RWPE2 (cell line): ENCODE measurements around the gene RPP30.

Experiments
- ATAC-seq: fragments of 200-7000 bp; cut with Tn5 transposase; 3 replicates; pipeline ENCODE4 v1.9.1; 2021; ENCODE audit warnings: low read depth
- DNase-seq: peaks from one replicate; pipeline ENCODE4 v3.0.0-alpha.2; 2020; ENCODE audit warnings: low spot score
- H3K27ac ChIP-seq: fragments of 450-650 bp; 2 replicates; pipeline ENCODE4 v1.5.1; 2017; ENCODE audit warnings: mild to moderate bottlenecking; ENCODE audit not compliant: poor library complexity, severe bottlenecking
- H3K27me3 ChIP-seq: fragments of 250-450 bp; sonication (Bioruptor Pico); 2 replicates; pipeline ENCODE4 v1.5.1; 2021; ENCODE audit warnings: mild to moderate bottlenecking, moderate library complexity; ENCODE audit not compliant: insufficient read depth, poor library complexity, severe bottlenecking
- H3K36me3 ChIP-seq: fragments of 250-450 bp; sonication (Bioruptor Pico); 2 replicates; pipeline ENCODE4 v1.5.1; 2020; ENCODE audit warnings: low read depth, mild to moderate bottlenecking, moderate library complexity
- H3K4me1 ChIP-seq: fragments of 250-450 bp; sonication (Bioruptor Pico); 2 replicates; pipeline ENCODE4 v1.5.1; 2021; ENCODE audit warnings: mild to moderate bottlenecking, moderate library complexity; ENCODE audit not compliant: insufficient read depth, poor library complexity, severe bottlenecking
- H3K4me3 ChIP-seq: fragments of 250-450 bp; sonication (Bioruptor Pico); 2 replicates; pipeline ENCODE4 v1.5.1; 2021; ENCODE audit warnings: mild to moderate bottlenecking, moderate library complexity; ENCODE audit not compliant: severe bottlenecking
- H3K9me3 ChIP-seq: fragments of 250-450 bp; sonication (Bioruptor Pico); 2 replicates; pipeline ENCODE4 v1.5.1; 2021; ENCODE audit warnings: mild to moderate bottlenecking, moderate library complexity; ENCODE audit not compliant: severe bottlenecking
- TF ChIP-seq, protein P1 (sequence below): fragments of 450-650 bp; IDR thresholded peaks from one replicate; pipeline ENCODE4 v1.5.1; 2017; ENCODE audit warnings: mild to moderate bottlenecking, moderate library complexity; ENCODE audit not compliant: poor library complexity, severe bottlenecking

Gene RPP30

DNA sequence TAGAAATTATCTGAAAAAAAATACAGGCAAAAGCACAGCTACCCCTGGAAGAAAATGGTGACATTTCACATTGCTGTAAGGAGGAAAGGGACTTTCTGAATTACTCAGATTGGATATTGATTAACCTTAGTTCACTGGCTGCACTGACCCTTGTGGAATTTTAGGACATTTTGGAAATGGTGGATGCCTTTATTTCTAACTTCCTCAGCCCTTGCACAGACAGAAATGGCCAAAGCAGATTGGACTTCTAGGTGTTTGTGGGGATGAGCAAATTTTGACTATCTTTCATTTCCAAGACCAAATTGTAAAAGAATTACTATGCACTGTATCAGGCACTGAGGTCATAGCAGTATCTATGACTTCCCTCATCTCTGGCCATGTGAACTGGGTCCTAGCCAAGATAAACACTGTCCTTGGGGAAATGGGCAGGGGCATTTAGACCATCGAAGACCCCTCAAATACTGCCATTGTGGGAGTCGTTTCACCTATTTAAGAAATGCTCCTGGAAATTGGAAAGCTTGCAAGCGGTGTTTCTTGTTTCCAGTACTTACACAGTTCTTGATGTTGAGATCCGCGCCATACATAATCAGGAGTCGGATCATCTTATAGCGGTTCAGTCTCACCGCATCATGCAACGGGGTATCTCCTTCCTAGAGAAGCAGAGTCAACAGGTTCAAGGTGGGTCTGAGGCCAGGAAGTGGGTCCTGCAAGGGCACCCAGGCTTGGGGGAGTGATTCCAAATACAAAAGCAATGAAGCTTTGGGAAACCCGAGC lies 43.4 kb downstream of the RPP30 start:
- peaks cover 6% of the 10 kb centered on the region for H3K4me1 ChIP-seq
- TF ChIP-seq, protein P1, sequence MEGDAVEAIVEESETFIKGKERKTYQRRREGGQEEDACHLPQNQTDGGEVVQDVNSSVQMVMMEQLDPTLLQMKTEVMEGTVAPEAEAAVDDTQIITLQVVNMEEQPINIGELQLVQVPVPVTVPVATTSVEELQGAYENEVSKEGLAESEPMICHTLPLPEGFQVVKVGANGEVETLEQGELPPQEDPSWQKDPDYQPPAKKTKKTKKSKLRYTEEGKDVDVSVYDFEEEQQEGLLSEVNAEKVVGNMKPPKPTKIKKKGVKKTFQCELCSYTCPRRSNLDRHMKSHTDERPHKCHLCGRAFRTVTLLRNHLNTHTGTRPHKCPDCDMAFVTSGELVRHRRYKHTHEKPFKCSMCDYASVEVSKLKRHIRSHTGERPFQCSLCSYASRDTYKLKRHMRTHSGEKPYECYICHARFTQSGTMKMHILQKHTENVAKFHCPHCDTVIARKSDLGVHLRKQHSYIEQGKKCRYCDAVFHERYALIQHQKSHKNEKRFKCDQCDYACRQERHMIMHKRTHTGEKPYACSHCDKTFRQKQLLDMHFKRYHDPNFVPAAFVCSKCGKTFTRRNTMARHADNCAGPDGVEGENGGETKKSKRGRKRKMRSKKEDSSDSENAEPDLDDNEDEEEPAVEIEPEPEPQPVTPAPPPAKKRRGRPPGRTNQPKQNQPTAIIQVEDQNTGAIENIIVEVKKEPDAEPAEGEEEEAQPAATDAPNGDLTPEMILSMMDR, result no peak
- no peaks in the 10 kb centered on the region for H3K27me3 ChIP-seq
- H3K4me3 ChIP-seq, result no peak overlapping the region
- DNase-seq, result no peak
- no peaks in the 10 kb centered on the region for H3K36me3 ChIP-seq
- no peak for ATAC-seq
- no peaks in the 10 kb centered on the region for H3K9me3 ChIP-seq
- no peak overlapping the region for H3K27ac ChIP-seq

DNA sequence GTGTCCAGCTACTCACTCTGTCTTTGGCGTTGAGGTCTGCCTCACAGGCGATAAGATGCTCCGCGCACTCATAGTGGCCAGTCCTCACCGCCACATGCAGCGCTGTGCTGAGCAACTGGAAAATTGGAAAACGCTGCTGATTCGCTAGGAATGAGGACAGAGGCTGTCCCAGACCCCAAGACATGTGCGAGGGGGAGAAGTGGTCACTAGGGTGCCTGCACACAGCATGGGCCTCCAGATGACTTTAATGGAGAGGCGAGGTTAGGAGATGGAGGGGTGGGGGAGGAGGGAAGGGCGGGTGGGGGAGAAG lies 43.9 kb downstream of the RPP30 start:
- Histone ChIP-seq H3K27me3 (no peaks in the 10 kb centered on the region), H3K4me3 (no peak overlapping the region), H3K36me3 (no peaks in the 10 kb centered on the region), H3K4me1 (peaks cover 9% of the 10 kb centered on the region), H3K27ac (no peak overlapping the region), H3K9me3 (no peaks in the 10 kb centered on the region)
- no peak for DNase-seq
- ATAC-seq, result no peak
- TF ChIP-seq, protein P1, result no peak

DNA sequence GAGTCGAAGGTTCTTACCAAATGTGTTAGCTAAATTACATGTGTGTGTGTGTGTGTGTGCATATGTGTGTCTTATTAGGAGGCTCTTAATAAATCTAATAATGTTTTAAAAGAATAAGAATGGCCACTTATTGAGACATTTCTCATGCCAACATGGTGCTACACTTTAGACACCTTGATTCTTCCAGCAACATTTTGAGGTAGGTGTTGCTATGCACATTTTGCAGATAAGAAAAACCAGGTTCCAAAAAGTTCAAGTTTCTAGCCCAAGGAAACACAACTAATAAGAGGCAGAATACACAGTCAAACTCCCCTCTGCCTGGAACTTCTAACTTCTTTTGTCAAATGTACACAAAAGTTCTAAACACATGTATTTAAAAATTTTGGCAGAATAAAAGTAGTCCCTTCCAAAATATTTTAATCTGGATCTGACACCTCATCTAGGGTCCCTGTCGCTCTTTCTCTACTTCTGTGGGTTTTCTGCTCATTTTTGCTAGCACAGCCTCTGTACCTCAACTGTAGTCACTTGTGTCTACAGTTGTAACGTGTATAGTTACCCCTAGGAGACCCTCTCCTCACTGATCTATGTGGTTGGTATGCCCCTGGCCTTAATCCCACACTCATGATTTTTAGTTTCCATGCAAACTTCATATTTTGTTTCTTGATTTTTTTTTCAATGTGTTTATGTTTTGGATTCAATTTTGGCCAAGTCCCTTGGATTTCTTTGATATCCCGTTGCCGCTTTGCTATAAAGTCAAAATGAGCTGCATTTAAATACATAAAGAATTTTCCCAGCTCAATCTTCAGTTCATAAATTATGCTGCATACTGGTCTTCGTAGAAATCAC lies 44.8 kb downstream of the RPP30 start:
- H3K9me3 ChIP-seq, result no peaks in the 10 kb centered on the region
- H3K36me3 ChIP-seq, result no peaks in the 10 kb centered on the region
- TF ChIP-seq, protein P1, result no peak
- no peak for ATAC-seq
- DNase-seq, result no peak
- H3K27ac ChIP-seq, result no peak overlapping the region
- H3K27me3 ChIP-seq, result no peaks in the 10 kb centered on the region
- H3K4me1 ChIP-seq, result peaks cover 16% of the 10 kb centered on the region
- H3K4me3 ChIP-seq, result no peak overlapping the region

DNA sequence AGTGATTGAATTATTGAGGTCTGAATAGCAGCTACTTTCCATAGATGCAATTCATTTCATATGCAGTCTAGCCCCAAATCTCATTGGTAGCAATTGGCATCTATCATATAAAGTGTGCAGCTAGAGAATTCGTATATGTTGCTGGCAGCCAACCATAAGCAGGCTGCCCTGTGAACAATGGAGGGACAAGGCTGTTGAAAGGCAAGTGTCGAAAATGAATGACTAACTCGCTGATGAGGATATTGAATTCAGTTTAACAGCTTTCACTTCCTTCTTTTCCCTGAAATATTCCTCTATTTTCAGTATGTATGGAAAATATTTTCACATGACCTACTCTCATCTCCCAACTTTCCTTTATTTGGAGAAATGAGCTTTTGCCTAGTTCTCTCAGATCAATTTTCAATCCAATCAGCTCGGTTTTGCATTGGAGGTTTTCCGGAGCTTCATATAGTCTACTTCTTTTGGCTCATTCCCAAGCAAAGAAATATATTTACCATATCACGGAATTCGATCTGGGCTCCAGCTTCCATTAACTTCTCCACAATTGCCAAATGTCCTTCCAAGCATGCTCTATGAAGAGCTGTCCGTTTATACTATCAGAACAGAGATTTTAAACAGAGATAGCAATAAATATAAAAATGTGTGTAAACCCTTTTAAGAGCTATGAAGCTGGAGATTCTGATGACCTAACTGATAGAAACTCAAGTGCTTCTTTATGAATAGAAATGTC lies 45.6 kb downstream of the RPP30 start:
- Histone ChIP-seq H3K27ac (no peak overlapping the region), H3K4me3 (no peak overlapping the region), H3K9me3 (no peaks in the 10 kb centered on the region), H3K27me3 (no peaks in the 10 kb centered on the region), H3K36me3 (no peaks in the 10 kb centered on the region), H3K4me1 (peaks cover 15% of the 10 kb centered on the region)
- TF ChIP-seq, protein P1, result no peak
- ATAC-seq, result no peak
- DNase-seq, result no peak
